Measurements from ENCODE around the gene TRIM77. TPM values are rescaled to one million over a fixed set of nuclear protein-coding genes. Genes with fewer than 3 reads are reported as not detected.
"Not testable (repeated sequence)": the region's sequence is repeated elsewhere in the genome, so short reads cannot be mapped to it uniquely, and the experiment has no call there.

Gene TRIM77
- total RNA-seq, 1 donor from 2014 or later, result not detected

- DNase-seq (ENCODE audit: low read depth), result no peak
- no peak for TF ChIP-seq CTCF (IDR thresholded peaks at IDR 0.05; ENCODE audit: insufficient read depth, low read length, poor library complexity, severe bottlenecking)
- Histone ChIP-seq H3K27me3 (ENCODE audit: control insufficient read depth, insufficient read depth, low read length) (no peaks in the 10 kb centered on the region), H3K36me3 (ENCODE audit: control insufficient read depth, insufficient read depth, low read length) (no peaks in the 10 kb centered on the region), H3K4me3 (ENCODE audit: low read depth, low read length) (no peak overlapping the region)
Measured at GRCh38 chr11:89736566-89736965, 26.5 kb downstream of the TRIM77 start.

GRCh38 chr11:89737116-89737515 is 27.0 kb downstream of the TRIM77 start:
- H3K4me3 ChIP-seq (ENCODE audit: low read depth, low read length), result no peak overlapping the region
- no peak for DNase-seq (ENCODE audit: low read depth)
- no peaks in the 10 kb centered on the region for H3K36me3 ChIP-seq (ENCODE audit: control insufficient read depth, insufficient read depth, low read length)
- H3K27me3 ChIP-seq (ENCODE audit: control insufficient read depth, insufficient read depth, low read length), result no peaks in the 10 kb centered on the region
- no peak for TF ChIP-seq CTCF (IDR thresholded peaks at IDR 0.05; ENCODE audit: insufficient read depth, low read length, poor library complexity, severe bottlenecking)

- DNase-seq (ENCODE audit: low read depth); H3K4me3 ChIP-seq (ENCODE audit: low read depth, low read length); H3K27me3 ChIP-seq (ENCODE audit: control insufficient read depth, insufficient read depth, low read length); H3K36me3 ChIP-seq (ENCODE audit: control insufficient read depth, insufficient read depth, low read length): not testable (repeated sequence)
Measured at GRCh38 chr11:89741406-89741805, 31.3 kb downstream of the TRIM77 start.

GRCh38 chr11:89744158-89744557 is 34.1 kb downstream of the TRIM77 start:
- H3K27me3 ChIP-seq (ENCODE audit: control insufficient read depth, insufficient read depth, low read length); DNase-seq (ENCODE audit: low read depth); H3K36me3 ChIP-seq (ENCODE audit: control insufficient read depth, insufficient read depth, low read length); H3K4me3 ChIP-seq (ENCODE audit: low read depth, low read length): not testable (repeated sequence)

GRCh38 chr11:89750822-89751221 is 40.7 kb downstream of the TRIM77 start:
- H3K27me3 ChIP-seq (ENCODE audit: control insufficient read depth, insufficient read depth, low read length); H3K4me3 ChIP-seq (ENCODE audit: low read depth, low read length); DNase-seq (ENCODE audit: low read depth); H3K36me3 ChIP-seq (ENCODE audit: control insufficient read depth, insufficient read depth, low read length): not testable (repeated sequence)

Other genes with a start within 250 kb of the TRIM77 start
- gene NOX4, start 218.9 kb upstream of the TRIM77 start, total RNA-seq, result 11.2 and 16.8 TPM in 2 replicates
- gene TRIM49, start 98.3 kb downstream of the TRIM77 start, total RNA-seq, result not detected in 2 replicates
- gene TRIM64B, start 168.2 kb downstream of the TRIM77 start, total RNA-seq, result not detected in 2 replicates
- gene TRIM49D1, start 211.9 kb downstream of the TRIM77 start, total RNA-seq, result not detected in 2 replicates
- gene TRIM49D2, start 213.8 kb downstream of the TRIM77 start, total RNA-seq, result not detected in 2 replicates